Kidney epithelial cell (primary cell): ENCODE measurements around the gene BTRC. TPM values are rescaled to one million over a fixed set of nuclear protein-coding genes. Genes with fewer than 3 reads are reported as not detected.

Source experiments
- DNase-seq: peaks from one replicate; pipeline ENCODE4 v3.0.0-alpha.2; 2010; ENCODE audit warnings: low read depth
- H3K27me3 ChIP-seq: 2 replicates; pipeline ENCODE4 v1.6.0; 2011; ENCODE audit warnings: low read length; ENCODE audit not compliant: control insufficient read depth, insufficient read depth
- H3K36me3 ChIP-seq: 2 replicates; pipeline ENCODE4 v1.5.1; 2011; ENCODE audit warnings: low read length; ENCODE audit not compliant: control insufficient read depth, insufficient read depth
- H3K4me3 ChIP-seq: 2 replicates; pipeline ENCODE4 v1.5.1; 2011; ENCODE audit warnings: low read depth, mild to moderate bottlenecking, control low read depth, low read length
- CTCF ChIP-seq: IDR thresholded peaks from 2 replicates; pipeline ENCODE4 v1.5.1; 2011; ENCODE audit warnings: mild to moderate bottlenecking, moderate library complexity, low read length, control low read depth, inconsistent platforms; ENCODE audit not compliant: insufficient read depth, poor library complexity, severe bottlenecking
- total RNA-seq: library from RNA; depleted of rRNA; stranded (reverse); fragments of >200 nt; gene quantifications from 2 replicates; pipeline ENCODE4 v1.2.3, GENCODE V29; 2015

Gene BTRC
- total RNA-seq, 1 donor from 2014 or later = 10.2 TPM

GRCh38 chr10:101447477-101447876, 93.5 kb downstream of the BTRC start:
- H3K36me3 ChIP-seq = no peaks in the 10 kb centered on the region
- no peak overlapping the region for H3K4me3 ChIP-seq
- no peaks in the 10 kb centered on the region for H3K27me3 ChIP-seq
- TF ChIP-seq CTCF = no peak
- DNase-seq = no peak

GRCh38 chr10:101450277-101451080, 96.5 kb downstream of the BTRC start:
- TF ChIP-seq CTCF = no peak

GRCh38 chr10:101451261-101451660, 97.3 kb downstream of the BTRC start:
- H3K36me3 ChIP-seq = no peaks in the 10 kb centered on the region
- H3K27me3 ChIP-seq = no peaks in the 10 kb centered on the region
- no peak for TF ChIP-seq CTCF
- DNase-seq = no peak
- H3K4me3 ChIP-seq = no peak overlapping the region

More at GRCh38 chr10:101450277-101451080, 96.5 kb downstream of the BTRC start:
- Histone ChIP-seq H3K27me3 (no peaks in the 10 kb centered on the region), H3K36me3 (no peaks in the 10 kb centered on the region), H3K4me3 (no peak overlapping the region)
- no peak for DNase-seq

- no peak for DNase-seq
- Histone ChIP-seq H3K36me3 (no peaks in the 10 kb centered on the region), H3K4me3 (no peak overlapping the region), H3K27me3 (no peaks in the 10 kb centered on the region)
- no peak for TF ChIP-seq CTCF
These were observed 97.7 kb downstream of the BTRC start for GRCh38 chr10:101451667-101452069.

- no peaks in the 10 kb centered on the region for H3K27me3 ChIP-seq
- TF ChIP-seq CTCF = no peak
- H3K36me3 ChIP-seq = no peaks in the 10 kb centered on the region
- no peak overlapping the region for H3K4me3 ChIP-seq
- no peak for DNase-seq
These were observed 98.2 kb downstream of the BTRC start for GRCh38 chr10:101452176-101452575.

- Histone ChIP-seq H3K4me3 (no peak overlapping the region), H3K27me3 (no peaks in the 10 kb centered on the region), H3K36me3 (no peaks in the 10 kb centered on the region)
- no peak for TF ChIP-seq CTCF
- no peak for DNase-seq
These were observed 98.6 kb downstream of the BTRC start for GRCh38 chr10:101452593-101452992.
